NCI-H1436 treated with DMSO at 0.1 percent for 48 hours (cell line): ENCODE measurements around the gene RBM15.

Experiments
- DNase-seq: peaks from one replicate; lab custom pipeline; 2025; lab: John Stamatoyannopoulos, UW

The RBM15 gene, protein sequence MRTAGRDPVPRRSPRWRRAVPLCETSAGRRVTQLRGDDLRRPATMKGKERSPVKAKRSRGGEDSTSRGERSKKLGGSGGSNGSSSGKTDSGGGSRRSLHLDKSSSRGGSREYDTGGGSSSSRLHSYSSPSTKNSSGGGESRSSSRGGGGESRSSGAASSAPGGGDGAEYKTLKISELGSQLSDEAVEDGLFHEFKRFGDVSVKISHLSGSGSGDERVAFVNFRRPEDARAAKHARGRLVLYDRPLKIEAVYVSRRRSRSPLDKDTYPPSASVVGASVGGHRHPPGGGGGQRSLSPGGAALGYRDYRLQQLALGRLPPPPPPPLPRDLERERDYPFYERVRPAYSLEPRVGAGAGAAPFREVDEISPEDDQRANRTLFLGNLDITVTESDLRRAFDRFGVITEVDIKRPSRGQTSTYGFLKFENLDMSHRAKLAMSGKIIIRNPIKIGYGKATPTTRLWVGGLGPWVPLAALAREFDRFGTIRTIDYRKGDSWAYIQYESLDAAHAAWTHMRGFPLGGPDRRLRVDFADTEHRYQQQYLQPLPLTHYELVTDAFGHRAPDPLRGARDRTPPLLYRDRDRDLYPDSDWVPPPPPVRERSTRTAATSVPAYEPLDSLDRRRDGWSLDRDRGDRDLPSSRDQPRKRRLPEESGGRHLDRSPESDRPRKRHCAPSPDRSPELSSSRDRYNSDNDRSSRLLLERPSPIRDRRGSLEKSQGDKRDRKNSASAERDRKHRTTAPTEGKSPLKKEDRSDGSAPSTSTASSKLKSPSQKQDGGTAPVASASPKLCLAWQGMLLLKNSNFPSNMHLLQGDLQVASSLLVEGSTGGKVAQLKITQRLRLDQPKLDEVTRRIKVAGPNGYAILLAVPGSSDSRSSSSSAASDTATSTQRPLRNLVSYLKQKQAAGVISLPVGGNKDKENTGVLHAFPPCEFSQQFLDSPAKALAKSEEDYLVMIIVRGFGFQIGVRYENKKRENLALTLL

DNA sequence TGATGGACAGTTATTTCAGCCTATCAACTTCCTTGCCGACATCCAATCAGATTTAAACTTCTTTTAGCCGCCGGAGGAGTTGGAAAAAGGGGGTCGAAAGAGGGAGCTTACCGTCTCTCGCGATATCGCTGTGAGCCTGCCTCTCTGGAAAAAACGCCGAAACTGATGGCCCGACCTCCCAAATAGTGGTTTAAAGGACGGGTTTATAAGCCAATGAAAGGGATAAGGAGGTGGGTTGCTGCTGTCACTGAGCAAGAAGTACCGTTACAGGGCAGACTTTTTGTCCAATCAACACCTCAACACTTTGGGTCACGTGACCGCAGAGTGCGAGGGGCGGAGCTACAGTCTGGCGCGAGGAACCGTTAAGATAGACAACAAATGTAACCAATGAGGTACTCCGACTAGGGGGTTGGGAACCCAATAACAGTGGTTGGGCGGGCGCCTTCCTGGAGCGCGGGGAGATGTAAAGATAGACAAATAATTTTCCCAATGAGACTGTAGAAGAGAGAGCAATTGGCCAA is at the start of gene RBM15:
RBM15 (plus strand) TSS at position 492 of the 521 bp plus-strand sequence; CDS start at position 521, 29 bp downstream.
- DNase-seq, result peak; percentile 100

DNA sequence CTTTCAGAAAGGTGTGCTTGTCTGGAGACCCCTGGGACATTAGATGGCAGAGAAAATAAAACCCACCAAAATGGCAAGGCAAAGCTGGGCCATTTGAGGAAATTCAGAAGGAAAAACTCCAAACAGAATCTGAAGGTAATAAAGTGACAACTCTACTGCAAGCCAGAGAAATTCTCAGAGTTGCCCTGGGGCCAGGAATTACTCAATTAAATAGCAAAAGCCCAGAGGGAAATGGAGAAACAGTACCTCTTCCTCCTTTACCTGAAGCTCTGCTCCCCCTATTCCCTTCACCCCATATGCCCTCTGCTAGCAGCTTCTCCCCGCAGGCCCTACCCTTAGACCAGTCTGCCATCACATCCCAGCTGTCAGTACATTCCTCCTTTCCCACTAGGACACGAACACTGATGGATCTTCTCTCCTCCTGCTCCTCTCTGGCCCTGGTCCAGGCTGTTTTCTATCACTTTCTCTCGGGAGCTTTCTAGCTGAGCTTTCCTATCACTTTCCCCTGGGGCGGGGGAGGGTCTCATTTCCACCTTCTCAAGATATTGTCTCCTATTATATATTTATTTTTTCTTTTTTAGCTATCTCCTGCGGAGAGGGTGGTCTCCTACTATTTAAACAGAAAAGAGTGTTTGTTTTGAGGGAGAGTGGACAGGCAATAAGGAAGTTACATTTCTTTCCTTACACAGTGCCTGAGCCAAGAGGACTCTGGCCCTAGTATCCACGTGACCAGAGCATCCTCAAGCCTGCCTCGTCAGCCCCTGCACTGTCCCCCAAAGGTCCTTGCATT is 47.7 kb upstream of the RBM15 start:
- no peak for DNase-seq

DNA sequence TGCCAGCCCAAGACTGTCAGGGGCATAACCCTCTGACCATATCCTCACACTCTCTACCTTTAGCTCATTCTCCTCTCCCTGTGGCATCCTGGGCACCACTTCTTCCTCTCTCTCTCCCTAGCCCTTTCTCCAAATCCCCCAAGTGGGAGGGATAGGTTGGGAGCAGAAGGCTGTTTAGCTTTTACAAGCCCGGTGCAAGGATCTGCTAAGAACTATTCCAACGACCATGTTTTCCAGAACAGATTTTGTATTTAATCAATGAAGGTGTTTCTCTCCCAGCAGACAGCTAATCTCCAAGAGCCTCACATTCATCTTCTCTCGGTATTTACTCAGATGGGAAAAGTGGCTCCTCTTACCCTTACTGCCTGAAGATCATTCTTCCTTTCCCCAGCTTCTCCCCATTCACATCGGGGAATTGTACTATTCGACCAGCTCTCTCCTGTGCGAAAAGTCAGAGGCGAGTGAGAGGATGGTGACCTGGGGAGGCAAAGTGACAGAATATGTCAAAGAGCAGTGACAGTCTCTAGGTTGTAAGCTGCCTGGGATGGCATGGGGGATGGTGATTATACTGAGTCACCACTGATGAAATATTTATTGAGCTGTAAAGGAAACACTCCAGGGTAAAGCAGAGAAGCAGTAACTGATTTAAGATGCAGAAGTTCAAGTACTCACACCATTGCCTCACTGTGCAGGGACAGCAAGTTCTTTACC is 47.0 kb upstream of the RBM15 start:
- DNase-seq, result no peak

DNA sequence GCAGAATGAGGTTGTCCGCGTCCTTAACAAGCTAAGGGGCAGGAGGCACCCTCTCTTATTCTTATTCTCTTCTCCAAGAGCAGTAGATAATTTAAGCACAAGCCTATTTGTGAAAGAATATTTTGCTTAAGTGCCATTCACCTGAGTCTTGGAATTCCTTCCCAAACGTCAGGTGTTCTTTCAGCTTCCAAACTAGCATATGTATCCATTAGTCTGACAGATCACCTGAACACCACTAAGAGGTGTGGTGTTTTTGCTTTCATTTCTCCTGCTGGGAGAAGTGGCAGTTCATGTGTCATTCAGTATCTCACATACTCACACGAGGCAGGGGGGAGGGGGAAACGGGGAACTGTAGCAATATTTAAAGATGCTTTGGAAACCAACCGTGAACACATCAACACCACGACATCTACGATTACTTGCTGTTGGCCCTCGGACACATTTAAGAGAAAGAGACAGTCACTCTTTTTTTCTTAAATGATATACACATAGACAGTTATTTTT is 45.5 kb upstream of the RBM15 start:
- DNase-seq, result no peak

DNA sequence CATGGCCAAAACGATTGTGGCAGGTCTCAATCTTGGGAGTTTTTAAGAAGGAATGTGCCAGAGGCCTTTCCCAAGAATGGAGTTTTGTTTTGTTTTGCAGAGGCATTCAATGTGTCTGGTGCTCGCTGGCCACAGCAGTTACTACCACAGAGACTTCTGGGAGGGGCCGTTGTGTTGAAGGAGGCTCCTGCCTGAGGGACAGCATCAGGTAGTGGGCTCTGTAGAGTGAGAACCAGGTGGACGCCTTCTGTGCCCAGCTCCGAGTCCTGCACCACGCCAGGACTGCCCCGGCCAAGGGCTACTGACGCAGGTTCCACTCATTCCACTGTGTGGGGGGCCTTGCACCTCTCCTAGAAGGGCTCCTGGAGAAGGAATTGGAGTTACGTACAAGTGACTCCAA is 44.9 kb upstream of the RBM15 start:
- DNase-seq, result no peak

DNA sequence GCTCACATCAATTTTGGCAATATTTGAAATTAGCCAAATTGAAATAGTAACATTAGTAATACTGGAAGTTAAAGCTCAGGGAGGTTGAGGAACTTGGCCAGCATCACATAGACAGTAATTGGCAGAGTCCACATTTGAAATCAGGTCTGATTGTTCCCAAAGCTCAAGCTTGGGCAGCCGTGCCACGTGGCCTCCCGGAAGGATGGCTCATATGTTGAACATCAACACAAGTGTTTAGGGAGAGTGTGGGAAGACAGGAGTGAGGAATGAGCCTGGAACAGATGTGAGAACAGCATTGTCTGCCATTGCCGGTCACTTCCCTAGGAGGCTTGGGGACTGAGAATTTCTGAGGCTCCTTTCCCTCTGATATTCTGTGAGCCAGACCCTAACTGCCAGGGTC is 40.2 kb upstream of the RBM15 start:
- DNase-seq, result no peak

DNA sequence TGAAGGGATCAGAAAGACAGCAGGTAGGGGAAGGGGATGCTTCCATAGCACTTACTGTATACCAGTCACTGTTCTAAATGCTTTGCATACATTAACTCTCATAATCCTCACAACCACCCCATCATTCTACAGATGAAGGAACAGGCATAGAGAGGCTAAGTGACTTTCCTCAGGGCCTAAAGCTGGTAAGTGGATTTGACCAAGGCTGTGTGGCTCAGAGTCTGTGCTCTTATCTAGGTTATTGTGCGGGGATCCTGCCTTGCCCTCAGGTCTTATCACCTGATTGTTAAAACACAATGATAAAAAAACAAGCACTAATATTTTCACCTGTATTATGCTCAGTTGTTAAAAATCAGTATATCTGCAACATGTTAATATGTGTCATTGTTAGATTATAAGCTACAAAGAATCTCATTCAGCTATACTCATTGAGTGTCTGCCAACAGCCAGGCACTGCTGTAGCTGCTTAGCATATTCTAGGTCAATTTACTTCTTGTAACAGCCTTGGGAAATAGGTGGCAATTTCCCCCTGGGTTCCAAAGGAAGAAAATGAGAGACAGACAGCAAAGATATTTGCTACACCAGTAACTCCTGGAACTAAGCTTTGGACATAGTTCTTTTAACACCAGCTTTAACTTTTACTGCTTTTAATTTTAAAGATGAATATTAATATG is 38.6 kb upstream of the RBM15 start:
- no peak for DNase-seq

DNA sequence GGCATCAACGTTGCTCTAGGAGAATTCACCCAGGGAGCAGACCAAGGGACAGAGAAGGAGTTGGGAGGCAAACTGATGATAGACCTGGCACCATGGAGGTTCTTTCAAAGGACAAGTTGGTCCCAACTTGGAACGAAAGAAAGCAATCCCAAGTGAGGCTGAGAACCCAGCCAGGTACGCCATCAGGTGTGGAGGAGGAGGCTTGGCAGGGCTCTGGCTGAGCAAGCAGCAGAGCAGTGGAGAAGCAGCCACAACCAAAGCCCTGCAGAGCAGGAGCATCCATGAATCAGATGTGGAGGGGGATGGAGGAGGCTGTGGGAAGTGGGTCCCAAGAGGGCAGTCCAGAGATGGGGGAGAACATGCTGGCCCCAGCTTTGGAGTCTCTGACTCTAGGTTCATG is 36.3 kb upstream of the RBM15 start:
- no peak for DNase-seq

DNA sequence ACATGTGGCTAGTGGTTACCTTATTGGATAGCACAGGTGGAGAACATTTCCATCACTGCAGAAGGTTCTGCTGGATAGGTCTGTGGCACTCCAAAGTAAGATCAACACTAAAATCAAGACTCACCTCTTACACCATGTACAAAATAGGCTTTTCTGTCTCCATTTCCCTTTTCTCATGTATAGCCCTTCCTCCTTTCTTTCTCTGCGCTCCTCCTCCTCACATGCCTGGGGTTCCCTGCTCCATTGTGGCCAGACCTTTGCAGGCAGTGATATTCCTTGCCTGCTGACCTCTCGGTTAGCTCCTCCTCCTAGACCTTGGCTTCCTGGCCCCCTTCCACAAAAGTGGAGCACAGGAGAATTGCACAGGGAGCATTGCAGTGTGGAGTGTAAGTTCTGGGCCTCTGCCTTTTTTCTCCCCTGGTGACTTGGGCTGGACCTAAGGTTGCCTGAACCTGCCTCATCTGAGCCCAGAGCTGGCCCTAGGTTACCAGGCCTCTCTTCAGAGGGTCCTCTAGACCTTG is 33.2 kb upstream of the RBM15 start:
- no peak for DNase-seq

DNA sequence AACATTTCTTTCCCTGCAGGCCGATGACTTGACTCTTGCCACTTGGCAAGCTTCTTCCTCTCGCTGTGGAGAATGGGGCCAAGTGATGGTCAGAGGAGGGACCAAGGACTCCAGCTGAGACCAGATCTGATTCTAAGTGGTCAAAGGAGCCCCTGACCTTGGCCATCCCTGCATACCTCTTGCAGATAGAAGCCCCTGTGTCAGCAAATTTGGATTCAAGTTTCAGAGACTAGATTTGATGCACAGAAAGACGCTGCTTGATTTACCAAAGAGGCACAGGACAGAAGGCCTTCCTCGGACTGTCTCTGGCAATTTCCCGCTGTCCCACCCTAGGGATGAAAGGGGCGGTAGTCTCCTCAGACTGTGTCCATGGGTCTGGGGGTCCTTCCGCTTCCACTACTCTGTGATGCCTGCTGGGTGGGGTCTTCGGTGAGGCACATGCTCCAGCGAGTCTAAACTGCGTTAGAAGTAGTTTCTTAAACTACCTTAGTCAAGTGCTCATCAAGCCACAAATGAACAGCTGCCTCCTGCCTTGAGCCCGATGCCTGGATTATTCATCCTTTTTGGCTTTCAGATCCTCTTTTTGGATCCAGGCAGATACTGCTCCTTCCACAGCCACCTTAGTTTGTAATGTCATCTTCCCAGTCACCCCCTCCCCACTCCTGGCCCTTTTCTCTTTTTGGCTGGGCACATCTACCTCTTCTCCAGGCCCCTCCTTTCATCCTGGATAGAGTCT is 31.8 kb upstream of the RBM15 start:
- no peak for DNase-seq

DNA sequence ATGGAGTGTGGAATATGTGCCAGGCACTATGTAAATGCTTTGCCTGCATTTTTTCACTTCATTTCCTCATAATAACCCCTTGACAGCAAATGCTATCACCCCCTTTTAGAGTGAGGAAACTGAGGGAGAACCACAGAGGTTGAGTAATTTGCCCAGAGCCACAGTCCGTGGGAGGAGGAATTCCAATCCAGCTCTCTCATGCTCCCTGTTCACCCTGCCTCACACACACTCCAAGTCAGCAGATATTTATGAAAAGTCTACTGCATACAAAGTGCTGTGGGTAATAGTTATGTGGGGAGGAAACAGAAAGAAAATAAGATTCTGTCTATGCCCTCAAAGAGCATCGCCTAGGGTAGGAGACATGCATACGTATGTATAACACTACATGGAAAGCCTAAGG is 30.9 kb upstream of the RBM15 start:
- DNase-seq, result no peak

DNA sequence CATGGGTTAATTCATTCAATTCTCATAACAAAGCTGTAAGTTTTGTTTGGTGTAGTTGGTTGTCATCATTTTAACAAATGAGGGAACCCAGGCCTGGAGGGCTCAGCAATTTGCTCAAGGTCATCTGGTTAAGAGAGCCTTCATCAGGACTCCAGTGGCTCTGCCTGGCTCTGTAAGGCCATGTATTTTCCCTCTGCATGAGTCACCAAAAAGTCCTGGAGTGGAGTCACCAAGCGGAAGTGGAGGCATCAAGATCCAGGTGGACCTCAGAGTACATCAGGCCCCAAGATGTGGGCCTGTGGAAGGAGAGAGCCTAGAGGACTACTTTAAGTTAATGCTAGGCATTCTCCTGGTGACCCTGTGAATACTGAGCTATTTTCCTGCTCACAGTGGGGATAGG is 30.0 kb upstream of the RBM15 start:
- no peak for DNase-seq

DNA sequence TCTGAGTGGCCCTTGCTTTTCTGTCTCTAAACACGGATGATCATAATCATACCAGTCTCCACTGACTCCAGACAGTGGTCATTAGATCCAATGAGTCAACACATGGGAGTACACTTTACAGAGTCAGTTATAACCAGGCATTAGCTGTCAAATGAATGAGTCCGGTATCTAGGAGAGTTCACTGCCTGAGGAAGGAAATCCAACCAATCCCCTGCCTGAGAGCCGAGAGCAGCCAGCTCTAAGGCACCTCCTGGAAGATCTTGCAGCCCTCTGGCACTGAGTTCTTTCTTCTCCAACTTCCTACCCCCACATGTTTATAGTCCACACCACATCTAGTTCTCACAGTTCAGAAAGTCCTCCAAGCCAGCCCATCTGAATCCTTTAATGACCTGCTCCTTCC is 29.4 kb upstream of the RBM15 start:
- no peak for DNase-seq

DNA sequence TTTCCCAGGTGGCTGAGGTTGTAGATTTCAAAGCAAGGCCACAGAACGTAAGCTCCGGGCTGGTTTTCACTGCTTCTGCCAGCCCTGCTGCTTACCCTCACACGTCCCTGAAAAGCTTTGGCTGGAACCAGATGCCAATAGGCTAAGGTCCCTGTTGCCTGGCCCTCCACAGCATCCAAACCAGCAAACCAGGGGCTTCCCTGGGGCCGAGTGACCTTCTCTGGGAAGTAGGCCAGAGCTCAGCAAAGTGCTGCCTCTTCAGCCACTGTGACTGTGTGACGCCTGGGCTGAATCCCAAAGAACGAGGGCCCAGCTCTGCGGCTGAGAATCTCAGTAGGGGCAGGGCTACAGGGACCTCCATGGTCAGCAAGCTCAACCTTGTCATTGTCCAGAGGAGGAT is 28.9 kb upstream of the RBM15 start:
- DNase-seq, result no peak

DNA sequence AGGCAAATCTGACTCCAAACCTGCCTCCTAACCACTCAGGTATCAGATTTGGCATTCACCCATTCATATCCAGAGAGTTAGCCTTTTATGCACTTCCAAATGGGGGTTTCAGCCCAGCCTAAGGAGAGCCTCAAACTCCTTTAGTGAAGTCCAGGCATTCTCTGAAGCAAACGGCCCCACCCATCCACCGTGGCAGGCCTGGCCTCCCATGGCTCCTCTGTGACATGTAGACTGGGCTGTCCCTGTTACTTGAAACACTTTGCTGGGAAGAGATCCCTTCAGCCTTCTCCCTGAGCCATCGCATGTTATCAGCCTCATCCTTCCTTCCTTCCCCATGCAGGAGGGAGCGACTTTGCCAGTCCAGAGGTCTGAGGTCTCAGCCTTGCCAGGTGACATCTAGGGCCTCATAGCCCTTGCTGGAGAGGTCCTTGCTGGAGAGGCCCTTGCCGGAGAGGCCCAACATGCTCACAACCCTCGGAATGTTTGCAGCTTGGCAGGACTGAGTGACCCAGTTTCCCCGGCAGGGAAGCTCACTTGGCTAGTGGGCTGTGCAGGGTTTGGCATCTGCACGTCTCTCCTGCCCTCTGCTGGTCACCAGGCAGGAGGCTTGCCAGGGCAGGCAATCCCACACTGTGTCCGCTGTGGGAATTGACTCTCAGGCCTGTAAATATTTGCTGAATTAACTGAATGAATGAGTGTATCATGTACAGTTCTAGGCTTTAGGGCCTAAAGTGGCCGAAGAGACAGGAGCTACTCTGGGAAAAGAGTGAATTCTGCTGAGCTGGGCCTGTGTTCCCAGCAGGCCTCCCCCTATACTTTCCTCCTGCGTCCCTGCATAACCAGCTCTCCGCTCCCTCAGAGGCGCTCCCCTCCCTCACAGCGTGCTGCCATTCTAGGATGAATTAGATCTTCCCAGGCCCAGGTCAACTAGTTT is 26.7 kb upstream of the RBM15 start:
- no peak for DNase-seq

DNA sequence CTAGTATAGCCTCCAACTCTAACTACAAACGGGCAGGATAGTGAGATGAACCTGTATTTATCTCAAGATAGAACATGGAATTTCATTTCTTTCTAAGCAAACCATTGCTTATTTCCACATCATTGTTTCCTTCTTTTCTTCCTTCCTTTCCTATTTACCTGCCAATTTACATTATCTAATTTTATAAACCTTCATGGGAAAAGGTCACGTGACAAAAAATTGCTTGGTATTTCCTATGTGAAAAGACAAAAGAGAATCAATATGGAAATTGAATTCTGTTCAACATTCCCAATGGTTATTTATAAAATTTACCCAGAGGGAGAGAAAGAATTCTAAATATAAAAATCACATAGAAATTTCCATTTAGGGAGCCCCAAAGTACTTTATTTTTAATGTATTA is 22.4 kb upstream of the RBM15 start:
- no peak for DNase-seq

DNA sequence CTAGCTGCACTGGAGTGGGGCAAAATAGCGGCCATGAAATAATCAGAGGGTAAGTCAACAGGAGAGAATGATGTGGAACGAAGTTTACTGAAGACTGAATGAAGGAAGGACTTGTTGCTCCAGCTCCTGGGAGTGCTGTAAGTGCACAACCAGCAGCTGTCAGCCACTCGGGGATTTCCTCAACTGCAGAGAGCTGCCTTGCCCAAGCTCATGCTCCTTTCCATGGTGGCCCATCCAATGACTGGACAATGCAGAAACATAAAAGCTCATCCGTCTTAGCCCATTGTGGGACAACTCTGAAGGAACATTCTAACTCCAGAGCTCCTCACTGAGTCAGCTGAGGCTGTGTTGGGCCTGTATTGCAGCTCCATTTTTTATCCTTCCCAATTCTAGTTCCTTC is 21.1 kb upstream of the RBM15 start:
- DNase-seq, result no peak
